Measurements from ENCODE around the gene GPBAR1.

GRCh38 chr2:218260742-218261422 is at the start of gene GPBAR1:
- TF ChIP-seq POLR2AphosphoS5 (IDR thresholded peaks at IDR 0.05; ENCODE audit: borderline replicate concordance, low read depth, low read length) (no peak), EZH2 (IDR thresholded peaks at IDR 0.05) (no peak)

All from SK-N-MC (cell line).